WTC11 (cell line): Measurements from ENCODE around the gene RFC3. TPM values are rescaled to one million over a fixed set of nuclear protein-coding genes. Genes with fewer than 3 reads are reported as not detected.

ENCODE experiments used
- ATAC-seq: fragments of 200-7000 bp; cut with Tn5 transposase; 2 replicates; pipeline ENCODE4 v1.10.0; 2021; ENCODE audit warnings: mild to moderate bottlenecking, moderate library complexity
- CTCF ChIA-PET: fragments of 300-600 bp; sonication (Branson Sonifier 250); formaldehyde crosslinking; loops from one replicate; lab custom pipeline; 2021; ENCODE audit warnings: antibody characterized with exemption; lab: Charles Lee
- POLR2A ChIA-PET: fragments of 350-600 bp; sonication (Branson Sonifier 250); formaldehyde crosslinking; loops from one replicate; lab custom pipeline; 2021; ENCODE audit warnings: antibody characterized with exemption; lab: Charles Lee
- DNase-seq: peaks from one replicate; pipeline ENCODE4 v3.0.0; 2021; ENCODE audit warnings: low spot score
- H3K27ac Mint-ChIP-seq: 2 replicates; pipeline ENCODE4 v1.8.0; 2021; ENCODE audit warnings: mixed read lengths
- H3K27me3 Mint-ChIP-seq: 2 replicates; pipeline ENCODE4 v1.8.0; 2021; ENCODE audit warnings: low read depth, mild to moderate bottlenecking, moderate library complexity, mixed read lengths
- H3K36me3 Mint-ChIP-seq: 2 replicates; pipeline ENCODE4 v1.8.0; 2021; ENCODE audit warnings: mixed read lengths
- H3K4me1 Mint-ChIP-seq: 2 replicates; pipeline ENCODE4 v1.8.0; 2022; ENCODE audit warnings: mixed read lengths
- H3K4me3 Mint-ChIP-seq: 2 replicates; pipeline ENCODE4 v1.8.0; 2021; ENCODE audit warnings: mild to moderate bottlenecking, moderate library complexity, mixed read lengths
- H3K9me3 Mint-ChIP-seq: 2 replicates; pipeline ENCODE4 v1.8.0; 2021; ENCODE audit warnings: mixed read lengths
- ATF6 ChIP-seq: sonication (generic); formaldehyde crosslinking; IDR thresholded peaks from 2 replicates; pipeline ENCODE4 v1.8.1; 2023; ENCODE audit warnings: mild to moderate bottlenecking, missing genetic modification reagents
- CBFB ChIP-seq: sonication (generic); formaldehyde crosslinking; IDR thresholded peaks from 2 replicates; pipeline ENCODE4 v1.8.1; 2022; ENCODE audit warnings: mild to moderate bottlenecking, low read depth, missing genetic modification reagents
- CREB1 ChIP-seq: sonication (generic); formaldehyde crosslinking; IDR thresholded peaks from 2 replicates; pipeline ENCODE4 v1.8.0; 2023; ENCODE audit warnings: mild to moderate bottlenecking, missing genetic modification reagents
- GABPB1 ChIP-seq: sonication (generic); formaldehyde crosslinking; IDR thresholded peaks from 2 replicates; pipeline ENCODE4 v1.8.1; 2023; ENCODE audit warnings: mild to moderate bottlenecking, missing genetic modification reagents
- HMGXB4 ChIP-seq: sonication (generic); formaldehyde crosslinking; IDR thresholded peaks from 2 replicates; pipeline ENCODE4 v1.8.1; 2023; ENCODE audit warnings: mild to moderate bottlenecking, moderate library complexity, missing genetic modification reagents
- MLX ChIP-seq: sonication (generic); formaldehyde crosslinking; IDR thresholded peaks from 2 replicates; pipeline ENCODE4 v1.8.1; 2023; ENCODE audit warnings: mild to moderate bottlenecking, missing genetic modification reagents, moderate library complexity
- NFYB ChIP-seq: sonication (generic); formaldehyde crosslinking; conservative IDR thresholded peaks from 2 replicates; pipeline ENCODE4 v1.8.0; 2022; ENCODE audit warnings: low read depth, missing genetic modification reagents
- NR1H2 ChIP-seq: sonication (generic); formaldehyde crosslinking; IDR thresholded peaks from 2 replicates; pipeline ENCODE4 v1.9.0; 2021; ENCODE audit warnings: mild to moderate bottlenecking, moderate library complexity, missing genetic modification reagents
- PRRX2 ChIP-seq: fragments of 250-450 bp; sonication (Bioruptor Pico); IDR thresholded peaks from 2 replicates; pipeline ENCODE4 v1.8.0; 2021; ENCODE audit warnings: mild to moderate bottlenecking
- SMAD4 ChIP-seq: sonication (generic); formaldehyde crosslinking; IDR thresholded peaks from 2 replicates; pipeline ENCODE4 v1.8.0; 2022; ENCODE audit warnings: mild to moderate bottlenecking, missing genetic modification reagents
- SP1 ChIP-seq: sonication (generic); formaldehyde crosslinking; conservative IDR thresholded peaks from 2 replicates; pipeline ENCODE4 v1.8.1; 2022; ENCODE audit warnings: missing genetic modification reagents
- ZNF121 ChIP-seq: sonication (generic); formaldehyde crosslinking; IDR thresholded peaks from 2 replicates; pipeline ENCODE4 v1.8.0; 2023; ENCODE audit warnings: missing genetic modification reagents
- ZNF219 ChIP-seq: sonication (generic); formaldehyde crosslinking; IDR thresholded peaks from 2 replicates; pipeline ENCODE4 v1.8.0; 2023; ENCODE audit warnings: missing genetic modification reagents, mild to moderate bottlenecking, borderline replicate concordance
- ZNF396 ChIP-seq: fragments of 250-450 bp; sonication (Bioruptor Pico); IDR thresholded peaks from 2 replicates; pipeline ENCODE4 v1.8.0; 2021; ENCODE audit warnings: mild to moderate bottlenecking, moderate library complexity, borderline replicate concordance
- total RNA-seq: library from RNA; stranded (reverse); gene quantifications from 3 replicates; pipeline ENCODE4 v1.2.3, GENCODE V29; 2021
- TF ChIP-seq, protein P1 (sequence below): sonication (generic); formaldehyde crosslinking; IDR thresholded peaks from 2 replicates; pipeline ENCODE4 v1.8.1; 2022; ENCODE audit warnings: low read depth, mild to moderate bottlenecking, moderate library complexity, missing genetic modification reagents, borderline replicate concordance
- TF ChIP-seq, protein P2 (sequence below): fragments of 200-600 bp; IDR thresholded peaks from 2 replicates; pipeline ENCODE4 v1.8.0; 2022; ENCODE audit warnings: antibody characterized with exemption
- TF ChIP-seq, protein P3 (sequence below): sonication (generic); formaldehyde crosslinking; conservative IDR thresholded peaks from 2 replicates; pipeline ENCODE4 v1.8.1; 2022; ENCODE audit warnings: mild to moderate bottlenecking, missing genetic modification reagents
- TF ChIP-seq, protein P4 (sequence below): fragments of 250-450 bp; sonication (Bioruptor Pico); IDR thresholded peaks from 2 replicates; pipeline ENCODE4 v1.9.0; 2021; ENCODE audit warnings: mild to moderate bottlenecking, borderline replicate concordance
- TF ChIP-seq, protein P5 (sequence below): fragments of 250-450 bp; sonication (Bioruptor Pico); conservative IDR thresholded peaks from 2 replicates; pipeline ENCODE4 v1.9.0; 2021; ENCODE audit warnings: mild to moderate bottlenecking
- TF ChIP-seq, protein P6 (sequence below): sonication (generic); formaldehyde crosslinking; IDR thresholded peaks from 2 replicates; pipeline ENCODE4 v1.8.1; 2022; ENCODE audit warnings: mild to moderate bottlenecking, moderate library complexity, missing genetic modification reagents

Gene RFC3
- total RNA-seq, 1 experiment from 2014 or later, result 37.0 TPM

- POLR2A ChIA-PET, result no interaction called here
- peaks cover 8% of the 10 kb centered on the region for H3K36me3 Mint-ChIP-seq
- H3K27ac Mint-ChIP-seq, result no peak overlapping the region
- H3K9me3 Mint-ChIP-seq, result 0 out of 2 replicates have a peak, but pooled peaks cover 8% of the 10 kb centered on the region
- H3K27me3 Mint-ChIP-seq, result no peaks in the 10 kb centered on the region
- H3K4me1 Mint-ChIP-seq, result no peaks in the 10 kb centered on the region
- DNase-seq (no peak), ATAC-seq (no peak)
- H3K4me3 Mint-ChIP-seq, result no peak overlapping the region
- CTCF ChIA-PET, result no interaction called here
- no peak for TF ChIP-seq SMAD4
- TF ChIP-seq ATF6, result no peak
- TF ChIP-seq, protein P1, sequence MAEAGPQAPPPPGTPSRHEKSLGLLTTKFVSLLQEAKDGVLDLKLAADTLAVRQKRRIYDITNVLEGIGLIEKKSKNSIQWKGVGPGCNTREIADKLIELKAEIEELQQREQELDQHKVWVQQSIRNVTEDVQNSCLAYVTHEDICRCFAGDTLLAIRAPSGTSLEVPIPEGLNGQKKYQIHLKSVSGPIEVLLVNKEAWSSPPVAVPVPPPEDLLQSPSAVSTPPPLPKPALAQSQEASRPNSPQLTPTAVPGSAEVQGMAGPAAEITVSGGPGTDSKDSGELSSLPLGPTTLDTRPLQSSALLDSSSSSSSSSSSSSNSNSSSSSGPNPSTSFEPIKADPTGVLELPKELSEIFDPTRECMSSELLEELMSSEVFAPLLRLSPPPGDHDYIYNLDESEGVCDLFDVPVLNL (CRISPR knock-in tag), result no peak
- no peak for TF ChIP-seq CBFB (CRISPR knock-in tag)
- TF ChIP-seq, protein P2, sequence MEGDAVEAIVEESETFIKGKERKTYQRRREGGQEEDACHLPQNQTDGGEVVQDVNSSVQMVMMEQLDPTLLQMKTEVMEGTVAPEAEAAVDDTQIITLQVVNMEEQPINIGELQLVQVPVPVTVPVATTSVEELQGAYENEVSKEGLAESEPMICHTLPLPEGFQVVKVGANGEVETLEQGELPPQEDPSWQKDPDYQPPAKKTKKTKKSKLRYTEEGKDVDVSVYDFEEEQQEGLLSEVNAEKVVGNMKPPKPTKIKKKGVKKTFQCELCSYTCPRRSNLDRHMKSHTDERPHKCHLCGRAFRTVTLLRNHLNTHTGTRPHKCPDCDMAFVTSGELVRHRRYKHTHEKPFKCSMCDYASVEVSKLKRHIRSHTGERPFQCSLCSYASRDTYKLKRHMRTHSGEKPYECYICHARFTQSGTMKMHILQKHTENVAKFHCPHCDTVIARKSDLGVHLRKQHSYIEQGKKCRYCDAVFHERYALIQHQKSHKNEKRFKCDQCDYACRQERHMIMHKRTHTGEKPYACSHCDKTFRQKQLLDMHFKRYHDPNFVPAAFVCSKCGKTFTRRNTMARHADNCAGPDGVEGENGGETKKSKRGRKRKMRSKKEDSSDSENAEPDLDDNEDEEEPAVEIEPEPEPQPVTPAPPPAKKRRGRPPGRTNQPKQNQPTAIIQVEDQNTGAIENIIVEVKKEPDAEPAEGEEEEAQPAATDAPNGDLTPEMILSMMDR, result no peak
- no peak for TF ChIP-seq ZNF219 (CRISPR knock-in tag)
- no peak for TF ChIP-seq SP1 (CRISPR knock-in tag)
- TF ChIP-seq PRRX2 (CRISPR knock-in tag), result no peak
- TF ChIP-seq ZNF121 (CRISPR knock-in tag), result no peak
- TF ChIP-seq MLX (CRISPR knock-in tag), result no peak
- TF ChIP-seq, protein P3, sequence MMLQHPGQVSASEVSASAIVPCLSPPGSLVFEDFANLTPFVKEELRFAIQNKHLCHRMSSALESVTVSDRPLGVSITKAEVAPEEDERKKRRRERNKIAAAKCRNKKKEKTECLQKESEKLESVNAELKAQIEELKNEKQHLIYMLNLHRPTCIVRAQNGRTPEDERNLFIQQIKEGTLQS, result no peak
- no peak for TF ChIP-seq HMGXB4 (CRISPR knock-in tag)
- no peak for TF ChIP-seq CREB1 (CRISPR knock-in tag)
- no peak for TF ChIP-seq NFYB (CRISPR knock-in tag)
These were observed 45.3 kb downstream of the RFC3 start for GRCh38 chr13:33863188-33863789.

DNA sequence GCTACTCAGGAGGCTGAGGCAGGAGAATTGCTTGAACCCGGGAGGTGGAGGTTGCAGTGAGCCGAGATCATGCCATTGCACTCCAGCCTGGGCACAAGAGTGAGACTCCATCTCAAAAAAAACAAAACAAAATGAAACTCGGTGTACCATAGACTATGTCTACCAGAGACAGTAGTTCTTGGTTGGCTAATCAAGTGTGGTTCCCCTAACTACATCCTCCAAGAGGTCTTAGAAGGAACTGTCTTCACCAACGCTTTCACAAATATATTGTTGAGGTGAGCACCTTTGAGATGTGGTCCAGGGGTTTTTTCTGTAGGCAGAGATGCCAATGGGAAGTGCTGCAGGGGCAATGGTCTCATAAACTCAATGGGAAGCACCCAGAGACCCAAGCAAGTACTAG is 48.0 kb downstream of the RFC3 start:
- CTCF ChIA-PET, result no interaction called here
- Mint-ChIP-seq H3K27me3 (no peaks in the 10 kb centered on the region), H3K4me1 (no peaks in the 10 kb centered on the region)
- TF ChIP-seq, protein P4, sequence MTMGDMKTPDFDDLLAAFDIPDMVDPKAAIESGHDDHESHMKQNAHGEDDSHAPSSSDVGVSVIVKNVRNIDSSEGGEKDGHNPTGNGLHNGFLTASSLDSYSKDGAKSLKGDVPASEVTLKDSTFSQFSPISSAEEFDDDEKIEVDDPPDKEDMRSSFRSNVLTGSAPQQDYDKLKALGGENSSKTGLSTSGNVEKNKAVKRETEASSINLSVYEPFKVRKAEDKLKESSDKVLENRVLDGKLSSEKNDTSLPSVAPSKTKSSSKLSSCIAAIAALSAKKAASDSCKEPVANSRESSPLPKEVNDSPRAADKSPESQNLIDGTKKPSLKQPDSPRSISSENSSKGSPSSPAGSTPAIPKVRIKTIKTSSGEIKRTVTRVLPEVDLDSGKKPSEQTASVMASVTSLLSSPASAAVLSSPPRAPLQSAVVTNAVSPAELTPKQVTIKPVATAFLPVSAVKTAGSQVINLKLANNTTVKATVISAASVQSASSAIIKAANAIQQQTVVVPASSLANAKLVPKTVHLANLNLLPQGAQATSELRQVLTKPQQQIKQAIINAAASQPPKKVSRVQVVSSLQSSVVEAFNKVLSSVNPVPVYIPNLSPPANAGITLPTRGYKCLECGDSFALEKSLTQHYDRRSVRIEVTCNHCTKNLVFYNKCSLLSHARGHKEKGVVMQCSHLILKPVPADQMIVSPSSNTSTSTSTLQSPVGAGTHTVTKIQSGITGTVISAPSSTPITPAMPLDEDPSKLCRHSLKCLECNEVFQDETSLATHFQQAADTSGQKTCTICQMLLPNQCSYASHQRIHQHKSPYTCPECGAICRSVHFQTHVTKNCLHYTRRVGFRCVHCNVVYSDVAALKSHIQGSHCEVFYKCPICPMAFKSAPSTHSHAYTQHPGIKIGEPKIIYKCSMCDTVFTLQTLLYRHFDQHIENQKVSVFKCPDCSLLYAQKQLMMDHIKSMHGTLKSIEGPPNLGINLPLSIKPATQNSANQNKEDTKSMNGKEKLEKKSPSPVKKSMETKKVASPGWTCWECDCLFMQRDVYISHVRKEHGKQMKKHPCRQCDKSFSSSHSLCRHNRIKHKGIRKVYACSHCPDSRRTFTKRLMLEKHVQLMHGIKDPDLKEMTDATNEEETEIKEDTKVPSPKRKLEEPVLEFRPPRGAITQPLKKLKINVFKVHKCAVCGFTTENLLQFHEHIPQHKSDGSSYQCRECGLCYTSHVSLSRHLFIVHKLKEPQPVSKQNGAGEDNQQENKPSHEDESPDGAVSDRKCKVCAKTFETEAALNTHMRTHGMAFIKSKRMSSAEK (CRISPR knock-in tag), result no peak
- no peak for TF ChIP-seq ZNF219 (CRISPR knock-in tag)
- no peak for TF ChIP-seq NR1H2 (CRISPR knock-in tag)
- TF ChIP-seq GABPB1 (CRISPR knock-in tag), result no peak
- TF ChIP-seq, protein P5, sequence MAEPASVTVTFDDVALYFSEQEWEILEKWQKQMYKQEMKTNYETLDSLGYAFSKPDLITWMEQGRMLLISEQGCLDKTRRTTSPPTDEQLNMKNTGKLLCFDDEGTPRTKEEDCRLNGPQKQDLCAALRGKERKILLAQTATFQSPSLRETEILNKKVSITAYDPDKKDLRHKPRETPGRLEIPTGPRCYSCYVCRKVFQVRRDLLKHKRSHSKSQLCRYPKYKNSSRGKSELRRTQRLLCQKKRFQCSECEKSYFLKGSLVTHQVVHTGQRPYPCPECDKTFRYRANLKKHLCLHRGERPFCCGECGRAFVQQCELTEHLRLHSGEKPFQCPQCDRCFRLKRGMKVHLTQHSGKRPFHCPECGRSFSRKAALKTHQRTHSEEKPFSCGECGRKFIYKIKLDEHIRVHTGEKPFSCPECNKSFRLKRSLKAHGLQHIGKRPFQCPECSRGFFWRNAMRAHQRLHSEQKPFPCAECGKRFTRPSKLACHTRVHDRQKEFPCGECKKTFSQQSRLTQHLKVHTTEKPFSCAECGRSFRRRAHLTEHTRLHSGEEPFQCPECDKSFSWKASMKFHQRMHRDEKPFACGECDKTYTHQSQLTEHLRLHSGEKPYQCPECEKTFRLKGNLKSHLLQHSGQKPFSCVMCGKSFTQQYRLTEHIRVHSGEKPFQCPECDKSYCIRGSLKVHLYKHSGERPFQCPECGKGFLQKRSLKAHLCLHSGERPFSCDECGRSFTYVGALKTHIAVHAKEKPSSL (CRISPR knock-in tag), result no peak
- TF ChIP-seq, protein P6, sequence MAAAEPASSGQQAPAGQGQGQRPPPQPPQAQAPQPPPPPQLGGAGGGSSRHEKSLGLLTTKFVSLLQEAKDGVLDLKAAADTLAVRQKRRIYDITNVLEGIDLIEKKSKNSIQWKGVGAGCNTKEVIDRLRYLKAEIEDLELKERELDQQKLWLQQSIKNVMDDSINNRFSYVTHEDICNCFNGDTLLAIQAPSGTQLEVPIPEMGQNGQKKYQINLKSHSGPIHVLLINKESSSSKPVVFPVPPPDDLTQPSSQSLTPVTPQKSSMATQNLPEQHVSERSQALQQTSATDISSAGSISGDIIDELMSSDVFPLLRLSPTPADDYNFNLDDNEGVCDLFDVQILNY, result no peak
- TF ChIP-seq ZNF396 (CRISPR knock-in tag), result no peak

More for the DNA sequence above, 48.0 kb downstream of the RFC3 start:
- ATAC-seq, result no peak
- H3K4me3 Mint-ChIP-seq, result no peak overlapping the region
- H3K27ac Mint-ChIP-seq, result no peak overlapping the region
- POLR2A ChIA-PET, result no interaction called here
- H3K9me3 Mint-ChIP-seq, result 0 out of 2 replicates have a peak, but pooled peaks cover 8% of the 10 kb centered on the region
- no peak for DNase-seq
- H3K36me3 Mint-ChIP-seq, result peaks cover 8% of the 10 kb centered on the region
